GM20000 (cell line): ENCODE results near the gene PPARA.

Experiments
- DNase-seq: peaks from one replicate; pipeline ENCODE4 v3.0.0; 2012; ENCODE audit warnings: low spot score
- TF ChIP-seq, protein P1 (sequence below): IDR thresholded peaks from 2 replicates; pipeline ENCODE4 v1.5.1; 2012; ENCODE audit warnings: mild to moderate bottlenecking, control low read depth; ENCODE audit errors: extremely low read depth, missing control alignments

Gene PPARA

DNA sequence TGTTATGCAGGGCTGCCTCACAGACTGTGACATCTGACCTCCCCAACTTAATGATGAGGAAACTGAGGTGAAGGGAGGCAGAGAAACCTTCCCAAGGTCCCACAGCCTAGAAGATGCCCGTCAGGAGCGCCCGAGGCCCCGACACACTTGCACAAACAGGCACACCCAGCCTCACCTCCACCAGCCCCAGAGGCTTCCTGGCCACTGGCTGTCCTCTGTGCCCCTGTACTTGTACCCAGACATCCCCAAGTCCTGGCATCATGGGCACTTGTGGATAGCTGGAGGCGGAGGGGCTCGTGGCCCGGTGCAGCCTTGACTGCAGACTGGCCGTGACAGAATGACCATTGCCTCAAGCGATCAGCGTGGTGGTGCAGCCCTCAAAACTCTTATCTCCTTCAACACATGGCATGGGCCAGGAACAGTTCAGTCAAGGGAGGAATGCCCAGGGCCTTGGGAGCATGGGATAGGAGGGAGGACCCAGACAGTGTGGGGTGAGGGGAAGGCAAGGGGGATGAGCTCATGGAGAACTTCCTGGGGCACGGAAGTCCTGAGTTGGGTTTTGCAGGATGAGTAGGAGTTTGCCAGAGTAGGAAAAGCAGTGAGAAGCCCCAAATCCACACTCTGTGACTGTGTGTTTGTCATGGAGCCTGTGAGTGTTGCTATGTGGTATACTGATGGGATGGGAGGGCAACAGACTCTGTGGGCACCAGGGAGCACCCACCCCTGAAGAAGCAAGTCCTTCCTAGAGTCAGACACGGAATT is 25.8 kb upstream of the PPARA start:
- TF ChIP-seq, protein P1, sequence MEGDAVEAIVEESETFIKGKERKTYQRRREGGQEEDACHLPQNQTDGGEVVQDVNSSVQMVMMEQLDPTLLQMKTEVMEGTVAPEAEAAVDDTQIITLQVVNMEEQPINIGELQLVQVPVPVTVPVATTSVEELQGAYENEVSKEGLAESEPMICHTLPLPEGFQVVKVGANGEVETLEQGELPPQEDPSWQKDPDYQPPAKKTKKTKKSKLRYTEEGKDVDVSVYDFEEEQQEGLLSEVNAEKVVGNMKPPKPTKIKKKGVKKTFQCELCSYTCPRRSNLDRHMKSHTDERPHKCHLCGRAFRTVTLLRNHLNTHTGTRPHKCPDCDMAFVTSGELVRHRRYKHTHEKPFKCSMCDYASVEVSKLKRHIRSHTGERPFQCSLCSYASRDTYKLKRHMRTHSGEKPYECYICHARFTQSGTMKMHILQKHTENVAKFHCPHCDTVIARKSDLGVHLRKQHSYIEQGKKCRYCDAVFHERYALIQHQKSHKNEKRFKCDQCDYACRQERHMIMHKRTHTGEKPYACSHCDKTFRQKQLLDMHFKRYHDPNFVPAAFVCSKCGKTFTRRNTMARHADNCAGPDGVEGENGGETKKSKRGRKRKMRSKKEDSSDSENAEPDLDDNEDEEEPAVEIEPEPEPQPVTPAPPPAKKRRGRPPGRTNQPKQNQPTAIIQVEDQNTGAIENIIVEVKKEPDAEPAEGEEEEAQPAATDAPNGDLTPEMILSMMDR: no peak
- no peak for DNase-seq

GRCh38 chr22:46125311-46125710 is 25.0 kb upstream of the PPARA start:
- TF ChIP-seq, protein P1: no peak

DNA sequence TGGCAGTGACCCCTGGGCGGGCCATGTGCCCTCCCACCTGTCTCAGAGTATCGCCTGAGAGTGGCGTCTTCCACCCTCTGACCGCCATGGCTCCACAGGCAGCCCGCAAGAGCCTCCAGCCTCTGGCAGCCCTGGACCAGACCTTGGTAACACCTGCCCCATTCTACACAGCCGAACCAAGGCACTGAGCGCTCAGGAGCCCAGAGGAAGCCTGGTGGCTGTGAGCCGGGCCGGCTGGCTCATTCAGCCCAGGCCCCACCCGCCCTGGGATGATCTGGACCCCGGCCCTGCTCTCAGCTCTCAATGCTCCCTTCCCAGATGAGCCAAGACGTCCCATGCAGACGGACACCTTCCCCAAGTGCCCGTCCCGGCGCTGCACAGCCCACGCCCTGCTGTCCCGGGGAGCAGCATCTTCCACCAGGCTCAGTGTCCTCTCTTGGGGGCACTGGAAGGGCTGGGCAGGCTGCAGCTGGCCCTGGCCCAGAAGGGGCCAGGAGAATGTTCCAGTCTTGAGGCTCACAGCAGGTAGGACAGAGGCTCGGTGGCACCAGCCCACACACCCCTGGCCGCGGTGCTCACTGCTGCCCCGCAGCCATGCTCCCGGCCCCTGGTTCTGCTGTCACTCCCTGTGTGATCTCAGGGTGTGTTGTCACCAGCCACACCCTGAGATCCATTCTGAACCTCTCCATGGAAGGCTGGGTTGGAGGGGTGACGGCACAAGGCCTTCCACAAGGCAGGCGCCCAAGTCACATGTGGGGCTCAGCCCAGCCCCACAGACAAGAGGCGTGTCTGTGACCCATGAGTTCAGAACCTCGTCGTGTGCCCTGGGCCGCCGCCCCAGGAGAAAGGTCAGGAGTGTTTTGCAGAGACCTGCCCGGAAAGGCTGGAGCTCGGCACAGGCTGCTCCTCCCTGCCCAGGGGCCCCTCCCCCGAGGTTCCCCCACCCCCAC is 24.2 kb upstream of the PPARA start:
- TF ChIP-seq, protein P1: no peak
- DNase-seq: no peak

More at GRCh38 chr22:46125311-46125710, 25.0 kb upstream of the PPARA start:
- no peak for DNase-seq

- TF ChIP-seq, protein P1: no peak
- no peak for DNase-seq
Measured at GRCh38 chr22:46126853-46127385, 23.4 kb upstream of the PPARA start.

- TF ChIP-seq, protein P1: no peak
- DNase-seq: no peak
Measured at GRCh38 chr22:46127556-46127955, 22.8 kb upstream of the PPARA start.

- DNase-seq: no peak
- TF ChIP-seq, protein P1: no peak
Measured at GRCh38 chr22:46128606-46129005, 21.7 kb upstream of the PPARA start.
